ENCODE measurements around the gene THSD4. TPM values are rescaled to one million over a fixed set of nuclear protein-coding genes. Genes with fewer than 3 reads are reported as not detected.
"Not testable (repeated sequence)": the region's sequence is repeated elsewhere in the genome, so short reads cannot be mapped to it uniquely, and the experiment has no call there.

THSD4 gene
- total RNA-seq, 1 donor from 2014 or later, result not detected

DNA sequence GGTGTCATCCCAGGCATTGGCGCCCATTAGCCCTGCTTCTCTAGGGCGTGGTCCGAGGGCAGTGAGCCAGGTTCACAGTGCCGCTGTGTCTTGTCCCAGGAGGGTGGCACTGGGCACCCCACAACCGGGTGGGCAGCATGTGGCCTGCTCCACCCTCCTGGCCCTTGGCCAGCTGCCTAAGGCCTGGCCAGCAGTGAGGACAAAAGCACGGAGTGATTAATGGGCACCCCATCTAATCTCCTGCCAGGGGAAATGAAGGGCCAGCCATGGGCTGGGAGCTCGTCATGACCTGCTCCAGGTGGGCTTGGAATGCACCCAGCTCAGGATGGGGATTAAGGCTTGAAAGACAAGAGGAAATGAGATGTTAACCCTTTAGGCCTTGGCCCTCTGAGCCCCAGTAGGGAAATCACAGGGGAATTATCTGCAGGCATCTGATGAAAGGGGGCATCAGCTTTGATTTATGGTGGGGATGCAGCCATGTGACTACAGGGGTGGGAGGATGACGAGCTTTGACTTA lies 5.2 kb downstream of the THSD4 start:
- intact Hi-C loops (cut with micrococcal nuclease), result no loop called here

DNA sequence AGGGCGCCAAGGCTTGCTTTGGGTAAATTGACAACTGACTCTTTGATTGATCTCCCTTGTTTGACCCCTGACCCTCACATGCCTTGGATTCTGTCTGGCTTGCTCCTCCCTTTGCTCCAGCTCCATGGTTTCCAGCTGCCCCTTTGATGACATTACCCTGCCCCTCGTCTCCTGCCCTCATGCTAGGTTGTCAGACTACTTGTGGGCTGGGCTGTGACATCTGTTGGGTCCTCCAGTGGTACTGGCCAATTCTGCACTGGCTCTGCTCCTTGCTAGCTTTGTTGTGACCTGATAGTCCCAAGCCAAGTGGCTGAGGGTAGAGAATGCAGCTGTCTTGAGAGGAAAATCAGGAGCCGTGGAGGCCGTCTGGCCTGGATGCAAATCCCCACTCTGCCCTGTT lies 6.2 kb downstream of the THSD4 start:
- intact Hi-C loops (cut with micrococcal nuclease), result no loop called here

DNA sequence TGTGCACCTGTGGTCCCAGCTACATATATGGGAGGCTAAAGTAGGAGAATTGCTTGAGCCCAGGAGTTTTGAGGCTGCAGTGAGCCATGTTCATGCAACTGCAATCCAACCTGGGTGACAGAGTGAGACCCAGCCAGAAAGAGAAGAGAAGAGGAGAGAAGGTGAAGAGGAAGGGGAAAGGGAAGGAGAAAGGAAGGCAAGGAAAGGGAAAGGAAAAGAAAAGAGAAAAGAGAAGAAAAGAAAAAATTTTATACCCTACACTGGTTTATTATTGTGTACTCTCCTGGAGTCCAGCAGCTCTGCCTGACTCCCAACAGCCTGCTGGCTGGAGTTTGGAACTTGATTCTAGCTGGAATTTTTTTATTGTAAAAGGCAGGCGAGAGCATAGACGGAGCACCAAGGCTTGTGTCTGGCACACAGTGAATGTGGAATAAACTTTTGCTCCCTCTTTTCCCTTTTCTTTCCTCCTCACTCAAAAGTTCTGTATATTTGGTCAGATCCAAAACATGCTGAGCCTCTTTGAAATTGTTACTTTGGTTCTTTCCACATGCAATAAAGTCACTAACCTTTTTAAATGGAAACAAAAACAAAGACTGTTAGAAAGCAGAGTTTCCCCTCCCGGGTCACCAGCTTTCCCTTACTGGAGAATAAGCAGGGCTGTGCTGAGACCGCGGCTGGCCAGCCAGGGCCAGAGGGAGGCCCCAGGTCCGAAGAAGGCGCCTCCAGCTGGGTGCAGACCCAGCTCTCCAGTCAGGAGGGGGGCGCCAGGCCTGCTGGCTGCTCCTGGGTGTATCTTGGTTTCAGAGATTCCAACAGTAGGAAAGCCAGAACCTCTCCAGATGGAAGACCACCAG lies 9.9 kb downstream of the THSD4 start:
- intact Hi-C loops (cut with micrococcal nuclease), result no loop called here

DNA sequence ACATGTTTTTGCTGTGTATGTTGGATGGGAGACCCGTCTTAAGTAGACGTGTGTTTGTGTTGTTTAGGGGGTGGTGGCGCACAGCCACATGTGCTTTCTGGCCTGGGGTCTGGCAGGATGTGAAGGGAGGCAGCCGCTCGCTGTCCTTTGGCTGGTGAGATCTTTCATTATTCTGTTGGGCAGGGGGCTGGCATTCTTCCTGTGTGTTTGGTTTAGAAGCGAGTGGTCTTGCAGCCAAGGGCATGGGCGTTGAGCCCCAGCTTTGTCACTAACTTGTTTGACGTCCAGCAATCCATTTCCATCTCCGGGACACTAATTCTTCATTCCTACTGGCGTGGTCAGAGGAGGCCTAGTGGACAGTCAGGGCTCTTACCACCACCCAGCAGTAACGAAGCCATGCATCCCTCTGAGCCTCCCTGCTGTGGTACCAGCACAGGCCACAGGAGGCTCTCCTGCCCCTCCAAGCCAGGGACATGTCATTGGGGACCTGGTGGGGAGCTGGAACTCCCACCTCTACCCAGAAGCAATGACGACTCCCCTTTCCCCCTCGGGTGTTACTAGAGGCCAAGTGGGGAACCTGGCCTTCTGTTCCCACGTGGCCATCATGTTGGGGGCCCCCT lies 10.7 kb downstream of the THSD4 start:
- intact Hi-C loops (cut with micrococcal nuclease), result no loop called here

DNA sequence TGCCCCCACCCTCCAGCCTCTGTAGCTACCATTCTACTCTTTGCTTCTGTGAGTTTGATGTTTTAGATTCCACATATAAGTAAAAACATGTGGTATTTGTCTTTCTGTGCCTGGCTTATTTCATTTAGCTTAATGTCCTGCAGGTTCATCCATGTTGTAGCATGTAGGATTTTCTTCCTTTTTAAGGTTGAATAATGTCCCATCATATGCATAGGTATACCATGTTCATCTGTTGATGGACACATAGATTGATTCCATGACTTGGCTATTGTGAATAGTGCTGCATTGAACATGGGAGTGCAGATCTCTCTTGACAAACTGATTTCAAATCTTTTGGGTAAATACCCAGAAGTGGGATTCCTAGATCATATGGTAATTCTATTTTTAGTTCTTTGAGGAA lies 11.8 kb downstream of the THSD4 start:
- intact Hi-C loops (cut with micrococcal nuclease), result no loop called here

DNA sequence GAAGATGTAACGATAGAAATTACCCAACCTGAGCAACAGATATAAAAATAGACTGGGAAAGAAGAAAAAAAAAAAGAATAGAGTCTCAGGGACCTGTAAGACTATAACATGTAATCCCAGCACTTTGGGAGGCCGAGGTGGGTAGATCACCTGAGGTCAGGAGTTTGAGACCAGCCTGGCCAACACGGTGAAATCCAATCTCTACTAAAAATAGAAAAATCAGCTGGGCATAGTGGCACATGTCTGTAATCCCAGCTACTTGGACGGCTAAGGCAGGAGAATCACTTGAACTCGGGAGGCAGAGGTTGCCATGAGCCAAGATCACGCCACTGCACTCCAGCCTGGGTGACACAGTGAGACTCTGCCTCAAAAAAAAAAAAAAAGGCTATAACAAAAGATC lies 12.9 kb downstream of the THSD4 start:
- intact Hi-C loops (cut with micrococcal nuclease), result not testable (repeated sequence)

DNA sequence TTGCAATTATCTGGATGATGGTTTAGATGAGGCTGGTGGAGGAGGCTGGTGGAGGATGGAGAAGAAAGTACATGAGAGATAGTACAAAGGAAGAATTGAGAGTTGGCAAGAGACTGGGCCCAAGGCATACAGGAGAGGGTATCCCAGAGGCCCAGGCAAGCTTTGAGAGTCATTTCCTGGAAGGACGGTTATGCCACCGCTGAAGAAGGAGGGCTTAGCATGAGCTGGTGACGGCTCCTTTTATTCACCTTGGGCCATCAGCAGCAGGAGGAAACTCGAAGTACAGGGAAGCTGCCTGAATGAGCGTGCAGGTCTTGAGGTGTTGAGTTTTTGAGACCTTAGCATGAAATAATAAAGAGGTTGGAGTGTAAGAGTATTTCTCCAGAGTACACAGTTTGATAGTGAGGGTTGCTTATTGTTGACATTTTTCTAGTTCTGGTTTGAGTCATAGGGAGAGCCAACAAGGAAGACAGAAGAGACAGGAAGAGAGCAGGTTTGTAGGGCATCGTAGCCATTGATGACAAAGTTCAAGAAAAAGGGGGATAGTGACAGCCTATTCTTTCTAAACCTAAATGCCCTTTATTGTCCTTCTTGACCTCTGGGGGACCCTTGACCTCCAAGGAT lies 13.8 kb downstream of the THSD4 start:
- intact Hi-C loops (cut with micrococcal nuclease), result no loop called here

DNA sequence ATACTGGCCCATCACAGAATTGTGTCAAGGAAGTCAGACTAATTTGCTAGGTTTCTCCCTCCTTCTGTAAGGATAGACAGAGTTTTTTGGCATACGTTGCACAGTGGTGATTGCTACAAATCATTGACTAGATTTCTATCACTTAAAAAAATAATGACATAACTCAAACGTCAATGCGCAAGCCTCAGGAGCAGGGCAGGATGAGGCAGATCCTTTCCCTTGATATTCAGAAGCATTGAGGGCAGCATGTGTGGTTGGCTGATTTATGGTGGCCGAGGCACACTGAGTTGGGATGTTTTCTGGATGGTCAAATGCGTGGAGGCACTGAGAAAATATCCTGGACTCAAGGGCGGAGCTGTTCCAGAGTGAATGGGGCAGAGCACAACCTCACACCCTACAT lies 14.4 kb downstream of the THSD4 start:
- intact Hi-C loops (cut with micrococcal nuclease), result no loop called here

DNA sequence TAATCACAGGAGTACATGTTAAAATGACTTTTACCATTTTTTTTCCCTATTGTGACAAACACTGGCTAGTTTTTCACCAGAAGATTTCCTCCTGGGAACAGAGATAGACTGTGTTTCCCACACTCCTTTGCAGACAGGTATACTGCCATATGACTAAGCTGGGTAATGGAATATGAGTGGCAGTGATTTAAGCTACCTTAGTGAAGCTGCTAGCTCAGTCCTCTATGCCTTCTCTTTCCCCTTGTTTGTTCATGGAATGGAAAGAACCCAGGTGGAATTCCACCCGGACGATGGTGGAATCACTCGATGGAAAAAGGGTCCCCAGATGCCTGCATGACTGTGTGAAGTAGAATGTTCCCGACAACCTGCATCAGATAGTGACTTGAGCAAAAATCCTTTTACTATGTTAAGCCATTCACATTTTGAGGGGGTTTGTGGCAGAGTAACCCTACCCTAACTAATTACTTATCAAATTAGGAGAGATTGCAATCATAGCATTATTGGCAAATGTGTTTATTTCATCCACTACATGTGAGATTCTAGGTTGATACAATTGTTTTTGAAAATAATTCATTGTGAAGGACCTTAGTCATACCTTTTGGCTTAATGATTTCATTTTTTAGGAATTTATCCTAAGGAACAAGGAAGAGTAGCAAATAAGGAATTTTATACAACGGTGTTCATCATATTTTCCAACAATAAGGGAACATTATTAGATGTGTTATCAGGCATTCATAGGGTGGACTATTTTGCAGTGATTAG lies 16.5 kb downstream of the THSD4 start:
- intact Hi-C loops (cut with micrococcal nuclease), result no loop called here

DNA sequence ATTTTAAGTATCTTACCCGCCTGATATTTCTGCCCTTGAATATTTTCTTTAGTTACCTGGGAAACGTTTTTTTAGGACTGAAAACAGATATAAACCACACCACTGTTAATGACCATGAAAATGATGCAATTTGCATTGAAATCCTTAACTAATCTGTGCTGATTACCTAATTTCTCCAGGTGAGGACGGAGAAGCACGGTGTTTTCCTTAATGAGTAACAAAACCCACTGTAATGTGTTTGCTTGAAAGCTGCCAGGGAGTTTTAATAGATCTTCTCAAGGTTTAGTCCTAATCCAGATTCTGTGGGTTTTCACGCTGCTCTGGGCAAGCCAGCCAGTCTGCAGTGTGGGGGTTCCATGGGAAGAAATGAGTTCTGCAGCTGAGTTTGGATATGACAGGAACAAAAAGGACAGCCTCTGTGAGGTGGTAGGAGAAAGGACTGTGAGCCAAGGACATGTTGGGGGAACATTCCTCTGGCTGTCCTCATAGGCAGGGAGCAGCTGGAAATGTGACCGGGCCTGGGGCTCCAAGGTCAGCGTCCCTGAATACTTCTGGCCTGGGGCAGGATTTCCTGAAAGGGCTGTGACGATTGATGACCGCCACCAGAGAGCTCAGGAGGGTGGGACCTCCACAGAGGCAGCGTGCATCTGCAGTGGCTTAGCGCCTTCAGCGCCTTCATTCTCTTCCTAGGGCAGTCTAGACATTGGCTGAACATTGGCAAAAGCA lies 18.6 kb downstream of the THSD4 start:
- intact Hi-C loops (cut with micrococcal nuclease), result no loop called here

DNA sequence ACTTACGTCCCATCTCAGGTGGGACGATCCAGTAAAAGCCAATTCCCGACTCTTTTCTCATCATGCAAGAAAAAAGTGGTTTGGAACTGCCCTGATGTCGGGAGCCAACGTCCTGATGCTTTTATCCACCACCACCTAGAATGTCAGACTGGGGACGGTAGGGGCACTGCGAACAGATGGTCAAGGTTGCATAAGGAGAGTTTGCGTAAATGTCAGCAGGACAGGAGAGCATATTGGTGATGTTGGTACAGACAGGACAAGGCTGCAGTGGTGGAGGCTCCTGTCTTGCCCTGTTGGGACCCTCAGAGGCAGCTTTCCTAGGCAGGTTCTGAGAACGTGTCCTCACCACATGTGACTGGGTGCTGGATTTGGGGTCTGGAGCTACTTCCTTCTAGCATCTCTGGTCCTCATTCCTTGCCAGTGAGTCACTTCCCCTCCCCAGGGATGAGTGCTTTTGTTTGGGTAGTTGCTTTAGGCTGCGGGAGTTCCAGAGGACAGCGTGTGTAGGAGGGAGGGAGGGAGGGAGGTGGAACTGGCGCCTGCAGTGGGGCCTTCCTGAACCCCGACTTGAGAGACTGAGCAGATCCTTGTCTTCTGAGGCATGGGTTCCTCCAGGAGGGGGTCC lies 21.0 kb downstream of the THSD4 start:
- intact Hi-C loops (cut with micrococcal nuclease), result no loop called here

DNA sequence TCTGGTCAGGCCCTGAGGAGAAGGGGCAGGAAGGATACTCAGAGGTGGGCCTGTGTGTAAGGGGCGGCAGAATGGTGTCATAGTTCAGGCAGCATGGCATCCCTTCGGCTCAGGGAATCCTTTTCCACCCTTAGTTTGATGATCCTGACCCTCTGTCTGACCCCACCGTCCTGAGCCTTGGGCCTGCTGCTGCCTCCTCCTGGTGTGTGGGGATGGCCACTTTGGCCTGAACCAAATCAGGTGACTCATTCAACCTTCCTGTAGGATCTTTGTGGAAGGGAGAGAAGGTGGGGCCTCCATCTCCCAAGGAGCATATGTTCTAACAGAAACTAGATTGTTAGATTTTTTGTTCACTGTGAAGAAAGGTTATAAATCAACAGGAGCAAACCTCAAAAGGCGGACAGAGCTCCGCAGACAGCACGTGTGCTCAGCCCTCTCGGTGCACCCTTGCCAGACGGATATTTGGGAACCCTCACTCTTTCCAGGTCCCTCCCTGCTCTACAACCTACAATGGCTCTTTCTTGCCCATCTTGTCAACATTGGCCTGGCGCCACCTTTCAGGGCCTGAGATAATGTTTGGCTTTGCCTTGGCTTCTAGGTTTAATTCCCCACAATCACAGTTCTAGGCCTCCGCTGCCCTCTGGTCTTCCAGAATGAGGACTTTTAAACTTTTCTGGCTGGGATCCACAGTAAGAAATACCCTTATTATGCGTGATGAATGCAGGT lies 21.7 kb downstream of the THSD4 start:
- intact Hi-C loops (cut with micrococcal nuclease), result no loop called here

DNA sequence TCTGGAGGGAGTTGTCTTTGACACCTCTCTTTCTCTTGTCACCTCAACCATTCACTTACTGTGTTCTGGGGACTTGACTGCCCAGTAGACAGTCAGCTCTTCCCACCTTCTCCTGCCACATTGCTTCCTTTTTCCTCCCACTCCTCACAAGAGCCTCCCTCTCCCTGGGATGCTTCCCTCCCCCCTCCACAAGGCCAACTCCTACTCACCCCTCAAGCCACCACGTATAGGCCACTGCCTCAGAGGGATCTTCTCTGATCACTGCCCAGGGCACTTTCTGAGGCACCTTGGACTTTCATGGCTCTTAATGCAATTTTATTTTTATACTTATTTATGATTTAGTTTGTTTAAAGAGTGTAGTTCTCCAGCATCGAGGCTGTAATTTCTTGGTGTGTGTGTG lies 23.2 kb downstream of the THSD4 start:
- intact Hi-C loops (cut with micrococcal nuclease), result no loop called here

DNA sequence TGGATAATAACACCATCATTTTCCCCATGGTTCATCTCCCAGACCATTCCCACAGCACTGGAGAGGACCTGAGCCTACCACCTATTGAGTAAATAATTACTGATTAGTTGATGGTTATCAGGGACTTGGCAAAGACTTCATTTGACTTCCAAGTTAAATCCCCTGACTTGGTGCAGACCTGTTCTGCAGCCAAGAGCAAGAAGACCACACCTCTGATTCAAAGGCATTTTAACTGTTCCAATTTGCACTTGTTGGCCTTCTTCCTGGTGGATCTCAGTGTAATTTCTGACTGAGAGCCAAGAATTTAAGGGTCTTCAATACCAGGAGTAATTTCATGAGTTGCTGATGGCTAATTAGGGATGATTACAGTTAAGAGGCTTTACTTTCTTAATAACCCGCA lies 24.0 kb downstream of the THSD4 start:
- intact Hi-C loops (cut with micrococcal nuclease), result no loop called here

DNA sequence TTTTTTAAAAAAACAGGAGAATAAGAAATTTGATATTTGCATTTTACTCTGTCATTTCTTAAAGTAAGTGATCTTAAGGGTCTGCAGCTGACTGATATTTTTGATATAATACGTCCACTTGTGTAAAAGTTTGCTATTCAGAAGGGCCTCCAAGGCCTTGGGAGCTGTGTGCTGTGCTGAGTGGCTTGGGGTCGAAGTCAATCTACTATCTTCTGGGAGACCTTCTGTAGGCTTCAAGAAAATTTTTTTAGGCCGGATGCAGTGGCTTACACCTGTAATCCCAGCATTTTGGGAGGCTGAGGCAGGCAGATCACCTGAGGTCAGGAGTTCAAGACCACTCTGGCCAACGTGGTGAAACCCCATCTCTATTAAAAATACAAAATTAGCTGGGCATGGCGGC lies 26.3 kb downstream of the THSD4 start:
- intact Hi-C loops (cut with micrococcal nuclease), result no loop called here

DNA sequence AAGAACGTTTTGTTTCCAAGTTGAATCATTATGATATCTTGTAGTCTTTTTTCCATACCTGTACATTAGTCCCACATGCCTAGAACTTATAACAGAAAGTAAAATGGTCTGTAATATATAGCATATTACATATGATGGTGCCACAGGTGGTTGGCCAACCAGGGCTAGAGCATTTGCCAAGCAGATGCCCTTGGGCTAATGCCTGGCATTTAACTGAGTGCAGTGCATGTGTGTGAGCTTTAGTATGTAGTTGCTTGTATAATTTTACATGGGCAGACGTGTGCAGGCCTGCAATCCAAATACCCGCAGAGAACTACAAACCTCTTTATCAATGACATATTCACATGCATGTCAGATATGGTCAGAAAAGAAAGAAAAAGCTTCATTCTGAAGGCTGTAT lies 27.5 kb downstream of the THSD4 start:
- intact Hi-C loops (cut with micrococcal nuclease), result no loop called here

DNA sequence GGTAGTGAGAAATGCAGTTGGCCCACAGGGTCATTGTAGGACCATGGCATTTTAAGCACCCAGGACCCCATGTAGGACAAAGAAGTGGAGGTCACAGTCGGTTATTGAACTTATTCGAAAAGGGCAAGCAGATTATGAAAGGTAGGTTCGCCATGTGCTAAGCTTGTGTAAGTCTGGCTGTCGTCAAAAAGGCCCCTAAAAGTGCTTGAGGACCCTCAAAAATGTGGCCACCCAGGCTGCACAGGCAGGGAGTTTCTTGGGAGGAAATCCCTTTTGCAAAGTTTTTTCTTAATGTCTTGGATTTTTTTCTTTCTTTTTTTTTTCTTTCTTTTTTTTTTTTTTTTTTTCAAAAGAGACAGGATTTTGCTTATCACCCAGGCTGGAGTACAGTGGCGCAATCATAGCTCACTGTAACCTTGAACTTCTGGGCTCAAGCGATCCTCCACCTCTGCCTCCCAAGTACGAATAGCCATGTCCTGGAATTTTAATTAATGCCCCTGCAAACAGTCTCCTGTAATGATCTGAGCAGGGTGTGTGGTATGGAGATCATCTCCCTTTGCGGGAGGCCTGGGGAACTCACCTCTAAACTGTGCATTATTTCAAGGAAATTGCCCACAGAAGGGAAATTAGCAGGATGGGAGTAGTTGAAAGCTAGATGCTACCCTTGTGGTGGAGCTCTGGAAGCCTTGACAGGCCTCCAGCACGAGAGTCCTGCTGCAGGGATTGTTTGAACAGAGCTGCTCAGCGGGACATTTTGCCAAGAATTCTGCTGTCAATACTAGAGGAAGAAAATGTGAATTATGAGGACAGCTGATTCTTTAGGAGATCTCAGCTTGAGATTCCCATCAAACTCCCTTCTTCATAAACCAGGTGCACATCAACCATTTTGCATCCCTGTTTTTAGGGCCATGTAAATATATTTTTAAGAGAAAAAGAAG lies 28.4 kb downstream of the THSD4 start:
- intact Hi-C loops (cut with micrococcal nuclease), result no loop called here

DNA sequence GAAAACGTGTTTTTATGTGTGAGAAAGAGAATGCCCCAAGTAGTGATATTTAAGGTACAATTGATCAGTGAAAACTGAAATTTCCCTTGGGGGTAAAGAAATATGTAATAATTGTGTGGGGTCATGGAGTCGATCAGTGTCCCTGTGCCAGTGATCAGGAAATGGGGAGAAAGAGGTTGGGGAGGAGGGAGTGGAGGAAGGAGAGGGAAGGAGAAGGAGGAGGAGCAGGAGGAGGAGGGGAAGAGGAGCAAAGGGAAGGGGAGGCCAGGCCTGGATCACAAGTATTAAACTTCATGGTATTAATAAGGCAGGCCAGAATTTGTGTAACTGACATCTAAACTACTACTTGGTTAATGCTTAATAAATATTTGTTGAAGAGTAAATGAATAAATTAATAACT lies 30.4 kb downstream of the THSD4 start:
- intact Hi-C loops (cut with micrococcal nuclease), result no loop called here

DNA sequence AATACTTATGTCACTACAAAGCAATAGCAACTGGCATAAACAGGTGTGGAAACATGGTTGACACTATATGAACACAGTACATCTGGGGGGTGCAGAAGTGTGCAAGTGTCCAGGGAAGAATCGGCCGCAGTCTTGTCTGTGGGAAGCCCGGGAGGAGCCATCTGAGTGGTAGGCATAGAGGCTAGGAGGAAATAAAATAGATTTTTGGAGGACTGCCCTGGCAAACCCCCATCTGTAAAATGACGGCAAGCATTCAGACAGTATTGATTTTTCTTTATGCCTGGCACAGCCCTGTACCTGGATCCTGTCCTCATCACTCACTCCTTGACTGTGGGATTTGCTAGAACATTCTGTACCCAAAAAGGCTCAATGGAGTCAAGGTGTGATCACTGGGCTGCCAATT lies 31.3 kb downstream of the THSD4 start:
- intact Hi-C loops (cut with micrococcal nuclease), result no loop called here

Measured in T-helper 2 cell treated with Interferon-gamma antibody and Interleukin-4, amounts not matched to agents 100 ng/mL and 5 ng/mL, for 36 hours (primary cell).